ENCODE data around the gene CAPN2.

The CAPN2 gene

GRCh38 chr1:223765719-223766340, 53.5 kb downstream of the CAPN2 start:
- TF ChIP-seq CTCF (IDR thresholded peaks at IDR 0.05; ENCODE audit: insufficient read depth, low read length): no peak
- TF ChIP-seq GABPA (IDR thresholded peaks at IDR 0.05; ENCODE audit: low read depth): no peak
- no peak for TF ChIP-seq POLR2AphosphoS5 (IDR thresholded peaks at IDR 0.05; ENCODE audit: low read depth)
- no peak for TF ChIP-seq SPI1 (IDR thresholded peaks at IDR 0.05; ENCODE audit: borderline replicate concordance, low read depth)
- TF ChIP-seq REST (IDR thresholded peaks at IDR 0.05; ENCODE audit: insufficient replicate concordance, low read depth): no peak
- no peak overlapping the region for H3K4me3 ChIP-seq (replicated peaks; ENCODE audit: insufficient read depth, low read length)

GRCh38 chr1:223770621-223771315, 58.4 kb downstream of the CAPN2 start:
- no peak for TF ChIP-seq SPI1 (IDR thresholded peaks at IDR 0.05; ENCODE audit: borderline replicate concordance, low read depth)
- TF ChIP-seq REST (IDR thresholded peaks at IDR 0.05; ENCODE audit: insufficient replicate concordance, low read depth): no peak
- TF ChIP-seq POLR2AphosphoS5 (IDR thresholded peaks at IDR 0.05; ENCODE audit: low read depth): 0 out of 2 replicates have a peak, but pooled peaks have one; percentile 26
- no peak for TF ChIP-seq GABPA (IDR thresholded peaks at IDR 0.05; ENCODE audit: low read depth)
- no peak overlapping the region for H3K27ac ChIP-seq (replicated peaks)
- H3K4me3 ChIP-seq (replicated peaks; ENCODE audit: insufficient read depth, low read length): no peak overlapping the region
- DNase-seq (ENCODE audit: low read depth in 1 of 2, low spot score in 1 of 2): no peak
- no peaks in the 10 kb centered on the region for H3K27me3 ChIP-seq (ENCODE audit: insufficient read depth, poor library complexity, severe bottlenecking)

More at GRCh38 chr1:223765719-223766340, 53.5 kb downstream of the CAPN2 start:
- DNase-seq (ENCODE audit: low read depth in 1 of 2, low spot score in 1 of 2): no peak
- Histone ChIP-seq H3K27me3 (ENCODE audit: insufficient read depth, poor library complexity, severe bottlenecking) (no peaks in the 10 kb centered on the region), H3K27ac (replicated peaks) (no peak overlapping the region)

GRCh38 chr1:223771469-223771813, 59.1 kb downstream of the CAPN2 start:
- no peak for TF ChIP-seq POLR2AphosphoS5 (IDR thresholded peaks at IDR 0.05; ENCODE audit: low read depth)
- TF ChIP-seq GABPA (IDR thresholded peaks at IDR 0.05; ENCODE audit: low read depth): no peak
- no peak for TF ChIP-seq CTCF (IDR thresholded peaks at IDR 0.05; ENCODE audit: insufficient read depth, low read length)
- TF ChIP-seq REST (IDR thresholded peaks at IDR 0.05; ENCODE audit: insufficient replicate concordance, low read depth): no peak
- no peak for TF ChIP-seq SPI1 (IDR thresholded peaks at IDR 0.05; ENCODE audit: borderline replicate concordance, low read depth)
- H3K27ac ChIP-seq (replicated peaks): no peak overlapping the region
- no peaks in the 10 kb centered on the region for H3K27me3 ChIP-seq (ENCODE audit: insufficient read depth, poor library complexity, severe bottlenecking)
- DNase-seq (ENCODE audit: low read depth in 1 of 2, low spot score in 1 of 2): no peak
- no peak overlapping the region for H3K4me3 ChIP-seq (replicated peaks; ENCODE audit: insufficient read depth, low read length)
